ENCODE measurements around the gene SUDS3. TPM values are rescaled to one million over a fixed set of nuclear protein-coding genes. Genes with fewer than 3 reads are reported as not detected.

Gene SUDS3
- total RNA-seq, 2 experiments from 2014 or later, result 17.5 to 22.0 TPM

GRCh38 chr12:118447181-118447580, 70.8 kb downstream of the SUDS3 start:
- Mint-ChIP-seq H3K4me1 (ENCODE audit: low read depth) (no peaks in the 10 kb centered on the region), H3K9me3 (no peaks in the 10 kb centered on the region), H3K4me3 (no peak overlapping the region), H3K27ac (no peak overlapping the region), H3K27me3 (peaks cover 26% of the 10 kb centered on the region), H3K36me3 (ENCODE audit: low read depth) (no peaks in the 10 kb centered on the region)
- DNase-seq (no peak), ATAC-seq (ENCODE audit: poor library complexity) (no peak)
- no peak for TF ChIP-seq CTCF (IDR thresholded peaks at IDR 0.05)
- Histone ChIP-seq H3K36me3 (ENCODE audit: insufficient read depth, low read length) (no peaks in the 10 kb centered on the region), H3K9me3 (ENCODE audit: control insufficient read depth in 1 of 2, insufficient read depth in 1 of 2, low read length in 2 of 2) (no peaks in the 10 kb centered on the region), H3K4me3 (ENCODE audit: low read length) (no peak overlapping the region), H3K27ac (ENCODE audit: low read depth in 1 of 2, low read length in 2 of 2) (no peak overlapping the region), H3K4me1 (ENCODE audit: insufficient read depth, low read length) (no peaks in the 10 kb centered on the region), H3K27me3 (ENCODE audit: control insufficient read depth in 1 of 2, insufficient read depth in 2 of 2, low read length in 2 of 2) (peaks cover 0 to 5% of the 10 kb centered on the region in 2 experiments)
- intact Hi-C loops (cut with DNase I, micrococcal nuclease), result no loop called here
- CTCF ChIA-PET, result no interaction called here
- POLR2A ChIA-PET, result no interaction called here

- TF ChIP-seq CTCF (IDR thresholded peaks at IDR 0.05), result no peak
- no peaks in the 10 kb centered on the region for H3K9me3 Mint-ChIP-seq
- Histone ChIP-seq H3K4me1 (ENCODE audit: insufficient read depth, low read length) (no peaks in the 10 kb centered on the region), H3K27me3 (ENCODE audit: control insufficient read depth in 1 of 2, insufficient read depth in 2 of 2, low read length in 2 of 2) (peaks cover 0 to 5% of the 10 kb centered on the region in 2 experiments), H3K36me3 (ENCODE audit: insufficient read depth, low read length) (no peaks in the 10 kb centered on the region), H3K27ac (ENCODE audit: low read depth in 1 of 2, low read length in 2 of 2) (no peak overlapping the region), H3K9me3 (ENCODE audit: control insufficient read depth in 1 of 2, insufficient read depth in 1 of 2, low read length in 2 of 2) (no peaks in the 10 kb centered on the region), H3K4me3 (ENCODE audit: low read length) (no peak overlapping the region)
- DNase-seq, result no peak
- peaks cover 22% of the 10 kb centered on the region for H3K27me3 Mint-ChIP-seq
- no peak for ATAC-seq (ENCODE audit: poor library complexity)
- intact Hi-C loops (cut with DNase I, micrococcal nuclease), result no loop called here
- H3K4me3 Mint-ChIP-seq, result no peak overlapping the region
- no peaks in the 10 kb centered on the region for H3K36me3 Mint-ChIP-seq (ENCODE audit: low read depth)
- no peaks in the 10 kb centered on the region for H3K4me1 Mint-ChIP-seq (ENCODE audit: low read depth)
- CTCF ChIA-PET, result no interaction called here
- no peak overlapping the region for H3K27ac Mint-ChIP-seq
- POLR2A ChIA-PET, result interaction anchor here (0.5 kb wide), 1 partner anchor 11 kb away, joined by 3 read pairs; no protein-coding TSS in a partner anchor
Observed at GRCh38 chr12:118448341-118448740, 72.0 kb downstream of the SUDS3 start.

- Mint-ChIP-seq H3K36me3 (ENCODE audit: low read depth) (no peaks in the 10 kb centered on the region), H3K9me3 (peaks cover 9% of the 10 kb centered on the region), H3K27me3 (peaks cover 19% of the 10 kb centered on the region), H3K27ac (no peak overlapping the region), H3K4me1 (ENCODE audit: low read depth) (no peaks in the 10 kb centered on the region), H3K4me3 (no peak overlapping the region)
- Histone ChIP-seq H3K27ac (ENCODE audit: low read depth in 1 of 2, low read length in 2 of 2) (no peak overlapping the region), H3K9me3 (ENCODE audit: control insufficient read depth in 1 of 2, insufficient read depth in 1 of 2, low read length in 2 of 2) (peaks cover 0 to 4% of the 10 kb centered on the region in 2 experiments), H3K4me3 (ENCODE audit: low read length) (no peak overlapping the region), H3K36me3 (ENCODE audit: insufficient read depth, low read length) (no peaks in the 10 kb centered on the region), H3K4me1 (ENCODE audit: insufficient read depth, low read length) (no peaks in the 10 kb centered on the region), H3K27me3 (ENCODE audit: control insufficient read depth in 1 of 2, insufficient read depth in 2 of 2, low read length in 2 of 2) (no peaks in the 10 kb centered on the region)
- ChIA-PET POLR2A (no interaction called here), CTCF (no interaction called here)
- intact Hi-C loops (cut with DNase I, micrococcal nuclease), result no loop called here
- ATAC-seq (ENCODE audit: poor library complexity), result no peak
- TF ChIP-seq CTCF (IDR thresholded peaks at IDR 0.05), result no peak
- DNase-seq, result no peak
Observed at GRCh38 chr12:118455327-118455726, 79.0 kb downstream of the SUDS3 start.
